ENCODE results near the gene LRRC3.

The LRRC3 gene

GRCh38 chr21:44439211-44439600 lies 16.1 kb upstream of the LRRC3 start:
- POLR2A ChIA-PET (ENCODE audit: low non-redundant PET), result no interaction called here
- TF ChIP-seq CTCF (conservative IDR thresholded peaks at IDR 0.05; ENCODE audit: low read depth), result no peak
- no peak for DNase-seq (ENCODE audit: low spot score)
- CTCF ChIA-PET, result interaction anchor here (0.7 kb wide), 1 partner anchor 8 kb away, joined by 4 read pairs; no protein-coding TSS in a partner anchor
- no peak overlapping the region for H3K27ac ChIP-seq

DNA sequence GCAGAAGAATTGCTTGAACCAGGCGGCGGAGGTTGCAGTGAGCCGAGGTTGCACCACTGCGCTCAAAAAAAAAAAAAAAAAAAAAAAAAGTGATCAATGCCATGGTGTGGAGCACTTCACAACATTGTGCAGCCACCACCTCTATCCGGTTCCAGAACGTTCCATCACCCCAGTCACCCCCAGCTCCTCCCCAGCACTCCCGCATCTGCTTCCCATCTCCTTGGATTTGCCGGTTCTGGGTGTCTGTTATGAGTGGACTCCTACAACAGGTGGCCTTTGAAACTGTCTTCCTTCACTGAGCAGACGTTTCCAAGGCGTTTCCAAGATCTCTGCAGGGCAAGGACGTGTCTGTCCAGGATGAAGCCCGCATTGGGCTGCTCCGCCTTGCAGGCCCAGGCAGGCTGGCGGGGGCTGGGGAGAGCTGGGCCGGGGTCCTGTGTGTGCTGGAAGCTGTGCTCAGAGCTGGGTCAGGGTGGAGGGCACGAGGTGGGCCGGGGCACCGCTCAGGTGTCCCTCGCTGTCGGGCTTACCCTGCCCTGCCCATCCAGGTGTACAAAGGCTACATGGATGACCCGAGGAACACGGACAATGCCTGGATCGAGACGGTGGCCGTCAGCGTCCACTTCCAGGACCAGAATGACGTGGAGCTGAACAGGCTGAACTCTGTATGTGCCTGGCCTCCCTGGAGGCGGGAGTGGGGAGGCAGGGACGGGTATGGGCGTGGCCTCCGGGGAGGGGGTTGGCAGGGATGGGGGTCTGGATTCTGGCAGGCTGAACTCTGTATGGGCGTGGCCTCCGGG lies 14.9 kb upstream of the LRRC3 start:
- no peak overlapping the region for H3K27ac ChIP-seq
- POLR2A ChIA-PET (ENCODE audit: low non-redundant PET), result no interaction called here
- no peak for TF ChIP-seq CTCF (conservative IDR thresholded peaks at IDR 0.05; ENCODE audit: low read depth)
- DNase-seq (ENCODE audit: low spot score), result no peak
- CTCF ChIA-PET, result no interaction called here

- CTCF ChIA-PET, result interaction anchor here (0.8 kb wide), 1 partner anchor 144 kb away, joined by 3 read pairs; no protein-coding TSS in a partner anchor
- POLR2A ChIA-PET (ENCODE audit: low non-redundant PET), result no interaction called here
- TF ChIP-seq CTCF (conservative IDR thresholded peaks at IDR 0.05; ENCODE audit: low read depth), result no peak
- H3K27ac ChIP-seq, result no peak overlapping the region
- DNase-seq (ENCODE audit: low spot score), result no peak
Measured at GRCh38 chr21:44441041-44441400, 14.3 kb upstream of the LRRC3 start.

GRCh38 chr21:44441581-44442265 lies 13.6 kb upstream of the LRRC3 start:
- ChIA-PET POLR2A (ENCODE audit: low non-redundant PET) (no interaction called here), CTCF (interaction anchor here (0.8 kb wide), 1 partner anchor 144 kb away, joined by 3 read pairs; no protein-coding TSS in a partner anchor)

DNA sequence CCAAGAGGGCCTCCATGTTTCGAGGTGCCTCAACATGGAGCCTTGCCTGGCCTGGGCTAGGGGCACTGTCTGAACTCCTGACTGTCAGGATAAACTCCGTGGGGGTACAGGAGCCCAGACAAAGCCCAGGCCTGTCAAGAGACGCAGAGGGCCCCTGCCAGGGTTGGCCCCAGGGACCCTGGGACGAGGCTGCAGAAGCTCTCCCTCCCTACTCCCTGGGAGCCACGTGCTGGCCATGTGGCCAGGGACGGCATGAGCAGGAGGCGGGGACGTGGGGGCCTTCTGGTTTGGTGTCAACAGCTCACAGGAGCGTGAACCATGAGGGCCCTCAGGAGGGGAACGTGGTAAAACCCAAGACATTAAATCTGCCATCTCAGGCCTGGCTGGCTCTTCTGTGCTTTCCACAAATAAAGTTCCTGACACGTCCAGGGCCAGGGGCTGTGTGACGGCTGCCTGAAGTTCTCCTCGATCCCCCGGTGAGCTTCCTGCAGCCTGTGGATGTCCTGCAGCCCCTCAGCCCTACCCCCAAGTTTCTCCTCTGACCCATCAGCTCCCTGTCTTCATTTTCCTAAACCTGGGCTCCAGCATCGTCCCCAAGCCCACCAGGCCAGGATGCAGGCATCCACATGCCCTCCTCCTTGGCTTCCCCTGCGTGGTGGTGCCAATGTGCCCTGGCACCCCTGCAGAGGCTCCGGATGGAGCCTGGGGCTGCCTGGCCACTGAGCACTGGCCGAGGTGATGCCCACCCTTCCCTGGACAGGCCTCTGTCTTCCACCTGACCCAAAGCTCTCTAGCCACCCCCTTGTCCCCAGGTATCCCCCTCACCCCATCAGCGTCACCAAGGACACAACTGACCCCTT lies 12.8 kb upstream of the LRRC3 start:
- no peak for DNase-seq (ENCODE audit: low spot score)
- TF ChIP-seq CTCF (conservative IDR thresholded peaks at IDR 0.05; ENCODE audit: low read depth), result no peak
- CTCF ChIA-PET, result no interaction called here
- no peak overlapping the region for H3K27ac ChIP-seq
- POLR2A ChIA-PET (ENCODE audit: low non-redundant PET), result no interaction called here

More at GRCh38 chr21:44441581-44442265, 13.6 kb upstream of the LRRC3 start:
- no peak for DNase-seq (ENCODE audit: low spot score)
- H3K27ac ChIP-seq, result no peak overlapping the region
- no peak for TF ChIP-seq CTCF (conservative IDR thresholded peaks at IDR 0.05; ENCODE audit: low read depth)

- ChIA-PET POLR2A (ENCODE audit: low non-redundant PET) (no interaction called here), CTCF (no interaction called here)
- no peak for TF ChIP-seq CTCF (conservative IDR thresholded peaks at IDR 0.05; ENCODE audit: low read depth)
- DNase-seq (ENCODE audit: low spot score), result no peak
- H3K27ac ChIP-seq, result no peak overlapping the region
Measured at GRCh38 chr21:44443291-44443890, 11.9 kb upstream of the LRRC3 start.
